ENCODE data around the gene PHACTR3.

Gene PHACTR3

DNA sequence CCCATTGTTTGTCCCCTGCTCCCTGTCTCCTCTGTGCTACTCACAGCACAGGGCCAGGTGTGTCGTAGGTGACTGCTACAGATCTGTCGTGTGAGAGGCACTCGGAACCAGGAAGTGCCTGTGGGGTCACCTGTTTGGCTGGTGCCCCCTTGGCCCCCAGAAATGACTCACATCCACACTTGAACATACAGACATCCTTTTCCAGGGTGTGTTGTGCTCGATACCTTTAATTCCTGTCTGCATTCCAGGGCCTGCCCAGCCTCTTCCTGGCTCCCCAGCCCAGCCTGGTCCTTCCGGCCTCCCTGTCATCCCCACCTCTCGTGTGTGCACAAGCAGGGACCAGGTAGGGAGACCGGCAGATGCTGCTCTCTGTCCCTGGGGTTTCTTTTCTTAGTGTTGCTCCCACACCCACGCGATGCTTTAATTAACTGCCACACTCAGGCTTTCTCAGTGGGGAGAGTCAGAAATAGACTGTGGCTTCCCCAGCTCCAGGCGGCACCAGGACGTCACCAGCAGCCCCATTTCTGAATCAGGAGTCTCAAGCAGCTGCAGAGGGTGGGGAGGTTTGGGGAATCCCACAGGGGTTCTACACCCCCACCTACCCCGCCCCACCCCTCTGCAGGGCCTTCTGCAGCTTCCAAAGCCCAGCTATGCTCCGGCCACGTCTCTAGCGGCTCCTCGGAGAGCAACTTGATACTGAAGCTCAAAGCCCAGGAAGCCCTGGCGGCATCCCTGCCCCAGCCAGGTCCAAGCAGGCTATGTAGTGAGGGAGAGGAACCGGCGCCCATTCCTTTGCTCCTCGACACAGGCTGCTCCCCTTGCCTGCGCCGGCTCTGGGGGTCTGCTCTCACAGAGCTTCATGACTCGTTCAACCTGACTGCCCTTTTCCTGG, 226.9 kb downstream of the PHACTR3 start:
- DNase-seq (ENCODE audit: extremely low read depth, low read depth): no peak
- TF ChIP-seq, protein P1, sequence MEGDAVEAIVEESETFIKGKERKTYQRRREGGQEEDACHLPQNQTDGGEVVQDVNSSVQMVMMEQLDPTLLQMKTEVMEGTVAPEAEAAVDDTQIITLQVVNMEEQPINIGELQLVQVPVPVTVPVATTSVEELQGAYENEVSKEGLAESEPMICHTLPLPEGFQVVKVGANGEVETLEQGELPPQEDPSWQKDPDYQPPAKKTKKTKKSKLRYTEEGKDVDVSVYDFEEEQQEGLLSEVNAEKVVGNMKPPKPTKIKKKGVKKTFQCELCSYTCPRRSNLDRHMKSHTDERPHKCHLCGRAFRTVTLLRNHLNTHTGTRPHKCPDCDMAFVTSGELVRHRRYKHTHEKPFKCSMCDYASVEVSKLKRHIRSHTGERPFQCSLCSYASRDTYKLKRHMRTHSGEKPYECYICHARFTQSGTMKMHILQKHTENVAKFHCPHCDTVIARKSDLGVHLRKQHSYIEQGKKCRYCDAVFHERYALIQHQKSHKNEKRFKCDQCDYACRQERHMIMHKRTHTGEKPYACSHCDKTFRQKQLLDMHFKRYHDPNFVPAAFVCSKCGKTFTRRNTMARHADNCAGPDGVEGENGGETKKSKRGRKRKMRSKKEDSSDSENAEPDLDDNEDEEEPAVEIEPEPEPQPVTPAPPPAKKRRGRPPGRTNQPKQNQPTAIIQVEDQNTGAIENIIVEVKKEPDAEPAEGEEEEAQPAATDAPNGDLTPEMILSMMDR (IDR thresholded peaks at IDR 0.05; ENCODE audit: low read depth, low read length, missing control alignments): no peak
- H3K4me3 ChIP-seq (replicated peaks; ENCODE audit: low read depth, low read length): no peak overlapping the region

DNA sequence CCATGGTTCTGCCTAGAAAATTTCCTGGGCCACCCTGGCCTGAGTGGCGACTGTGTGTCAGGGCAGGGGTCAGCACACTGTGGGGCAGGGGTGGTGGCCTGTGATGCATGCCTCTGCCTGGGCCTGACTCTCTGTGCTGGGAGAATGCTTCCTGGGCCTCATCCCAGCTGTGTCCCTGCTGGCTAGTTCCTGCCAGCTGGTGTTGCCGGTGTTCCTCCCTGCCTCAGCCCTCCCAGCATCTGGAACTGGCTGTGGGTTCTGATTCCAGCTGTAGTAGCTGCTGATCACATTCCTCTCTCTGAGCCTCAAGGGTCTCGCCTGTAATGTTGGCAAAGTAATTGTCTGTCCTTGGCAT, 227.6 kb downstream of the PHACTR3 start:
- TF ChIP-seq, protein P1 (IDR thresholded peaks at IDR 0.05; ENCODE audit: low read depth, low read length, missing control alignments): no peak

DNA sequence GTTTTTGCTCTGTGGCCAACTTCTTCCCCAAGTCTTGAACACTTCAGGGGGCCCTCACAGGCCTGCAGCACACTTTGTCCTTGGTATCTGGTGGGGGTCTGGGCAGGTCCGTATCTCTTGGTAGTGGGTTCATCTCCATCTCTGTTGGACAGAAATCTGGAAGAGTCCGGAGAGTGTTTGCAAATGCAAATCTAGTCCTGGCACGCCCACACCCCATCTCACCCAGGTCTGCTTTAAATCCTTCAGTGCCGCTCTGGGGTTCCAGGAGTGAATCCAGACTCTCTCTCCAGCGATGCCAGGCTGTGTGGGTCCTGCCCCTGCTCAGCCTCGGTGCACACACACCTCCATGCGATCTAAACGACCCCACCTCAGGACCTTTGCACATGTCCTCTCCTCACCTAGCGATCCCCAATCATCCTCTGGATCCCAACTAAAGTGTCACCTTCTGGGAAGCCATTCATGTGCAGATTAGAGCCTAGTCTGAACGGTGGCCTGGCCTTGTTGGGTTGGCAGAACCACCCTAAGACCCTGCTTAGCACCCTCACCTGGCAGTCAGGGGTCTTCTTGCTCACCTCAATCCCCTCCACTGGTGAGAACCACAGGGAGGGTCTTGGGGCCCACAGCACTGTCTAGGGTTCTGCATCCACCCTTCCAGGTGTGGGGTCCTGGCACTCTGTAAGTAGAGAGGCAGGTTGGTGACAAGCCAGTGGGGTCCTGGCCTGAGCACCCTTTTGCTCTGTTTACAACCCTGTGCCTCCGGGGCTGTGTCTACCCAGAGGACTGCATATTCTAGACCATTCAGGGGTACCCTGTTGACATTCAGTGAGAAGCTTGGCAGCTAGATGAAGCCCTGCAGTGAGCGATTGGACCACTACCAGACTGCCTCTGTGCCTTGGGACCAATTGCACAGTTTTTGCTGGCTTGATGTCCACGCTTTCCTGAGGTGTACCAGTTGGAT, 228.3 kb downstream of the PHACTR3 start:
- no peak overlapping the region for H3K4me3 ChIP-seq (replicated peaks; ENCODE audit: low read depth, low read length)
- TF ChIP-seq, protein P1 (IDR thresholded peaks at IDR 0.05; ENCODE audit: low read depth, low read length, missing control alignments): no peak
- DNase-seq (ENCODE audit: extremely low read depth, low read depth): no peak

More for the DNA sequence above, 227.6 kb downstream of the PHACTR3 start:
- H3K4me3 ChIP-seq (replicated peaks; ENCODE audit: low read depth, low read length): no peak overlapping the region
- DNase-seq (ENCODE audit: extremely low read depth, low read depth): no peak

DNA sequence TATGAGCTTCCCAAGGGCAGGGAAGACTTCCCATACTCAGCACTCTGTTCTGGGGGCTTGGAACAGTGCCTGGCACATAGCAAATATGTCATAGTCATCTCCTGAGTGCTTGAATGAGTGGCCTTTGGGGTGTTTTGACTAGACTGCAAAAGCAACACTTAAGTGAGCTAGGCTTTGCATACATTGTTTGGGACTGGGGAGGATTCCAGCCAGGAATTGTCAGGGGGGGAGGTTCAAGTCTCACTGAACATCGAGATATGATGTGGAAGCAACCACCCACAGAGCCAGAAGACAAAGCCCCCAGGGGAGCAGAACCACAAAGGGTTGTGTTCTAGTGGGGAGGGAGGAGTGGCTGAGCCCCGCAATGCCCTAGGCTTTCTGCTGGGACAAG, 230.7 kb downstream of the PHACTR3 start:
- TF ChIP-seq, protein P1 (IDR thresholded peaks at IDR 0.05; ENCODE audit: low read depth, low read length, missing control alignments): no peak
- H3K4me3 ChIP-seq (replicated peaks; ENCODE audit: low read depth, low read length): no peak overlapping the region
- DNase-seq (ENCODE audit: extremely low read depth, low read depth): no peak

DNA sequence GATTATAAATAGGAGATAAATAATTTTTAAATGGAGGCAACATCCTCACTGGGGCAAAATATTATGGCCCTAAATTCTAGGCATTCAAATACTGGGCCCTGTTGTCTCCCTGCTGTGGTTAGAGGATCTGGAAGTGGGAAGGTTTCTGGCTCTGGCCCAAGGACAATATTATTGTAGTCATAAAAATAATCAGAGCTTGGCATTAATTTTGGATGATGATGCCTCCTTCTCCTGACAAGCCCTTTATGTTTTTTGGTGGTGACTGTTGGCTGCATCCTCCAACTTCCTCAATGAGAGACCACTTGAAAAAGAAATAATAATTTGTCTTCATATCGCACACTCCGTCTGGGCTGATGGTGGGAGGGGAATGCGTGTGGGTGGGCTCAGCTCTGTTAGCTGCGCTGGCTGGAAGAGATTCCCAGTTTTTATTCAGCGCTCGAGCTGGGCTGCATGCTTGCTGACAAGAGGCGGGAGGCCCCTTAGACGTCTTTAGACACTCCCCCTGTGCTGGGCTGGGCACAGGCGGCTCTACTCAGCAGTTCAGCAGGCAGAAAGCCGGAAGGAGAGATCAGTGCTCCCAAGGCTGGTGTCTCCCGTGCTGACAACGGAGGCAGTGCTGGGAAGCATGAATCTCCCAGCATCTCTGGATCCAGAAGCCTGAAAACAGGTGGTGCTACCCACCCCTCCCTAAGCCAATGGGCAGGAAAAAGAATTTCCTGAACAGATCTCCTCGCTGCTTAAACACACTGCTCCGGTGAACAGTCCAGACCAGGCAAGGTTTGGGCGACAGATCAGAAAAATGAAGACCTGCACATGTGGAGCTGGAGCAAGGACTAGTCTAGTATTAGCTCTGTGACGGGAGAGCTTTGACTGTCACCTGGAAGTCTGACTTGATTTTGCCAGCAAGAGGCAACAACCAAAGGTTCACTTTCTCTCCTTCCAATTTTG, 231.4 kb downstream of the PHACTR3 start:
- DNase-seq (ENCODE audit: extremely low read depth, low read depth): no peak
- no peak overlapping the region for H3K4me3 ChIP-seq (replicated peaks; ENCODE audit: low read depth, low read length)
- TF ChIP-seq, protein P1 (IDR thresholded peaks at IDR 0.05; ENCODE audit: low read depth, low read length, missing control alignments): no peak

DNA sequence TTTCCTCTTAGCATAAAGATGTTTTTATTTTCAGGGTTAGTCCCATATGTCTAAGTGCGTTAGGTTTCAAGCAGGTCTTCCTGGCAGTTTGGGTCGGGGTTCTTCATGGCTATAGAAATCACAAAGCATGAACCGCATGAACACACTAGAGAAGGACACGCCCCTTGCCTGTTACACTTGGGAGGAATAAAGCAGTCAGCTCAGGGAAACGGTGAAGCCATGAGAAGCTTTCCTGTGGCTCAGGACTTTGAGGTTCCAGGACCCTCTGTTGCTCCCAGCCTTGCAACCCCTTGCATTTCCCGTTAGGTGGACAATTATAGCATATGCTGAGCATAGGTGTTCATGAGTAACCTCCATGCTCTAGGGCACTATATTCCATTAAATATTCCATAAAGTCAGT, 232.4 kb downstream of the PHACTR3 start:
- TF ChIP-seq, protein P1 (IDR thresholded peaks at IDR 0.05; ENCODE audit: low read depth, low read length, missing control alignments): no peak
- H3K4me3 ChIP-seq (replicated peaks; ENCODE audit: low read depth, low read length): no peak overlapping the region
- no peak for DNase-seq (ENCODE audit: extremely low read depth, low read depth)

Measured in HFF-Myc (cell line).